HG03558 (cell line): Measurements from ENCODE around the gene GPC5.

ENCODE experiments used
- ATAC-seq: cut with Tn5 transposase; IDR thresholded peaks from one replicate; pipeline ENCODE4 v1.9.1; 2021; ENCODE audit warnings: moderate number of reproducible peaks; ENCODE audit not compliant: unreplicated experiment; ENCODE audit errors: extremely low read depth

Gene GPC5

DNA sequence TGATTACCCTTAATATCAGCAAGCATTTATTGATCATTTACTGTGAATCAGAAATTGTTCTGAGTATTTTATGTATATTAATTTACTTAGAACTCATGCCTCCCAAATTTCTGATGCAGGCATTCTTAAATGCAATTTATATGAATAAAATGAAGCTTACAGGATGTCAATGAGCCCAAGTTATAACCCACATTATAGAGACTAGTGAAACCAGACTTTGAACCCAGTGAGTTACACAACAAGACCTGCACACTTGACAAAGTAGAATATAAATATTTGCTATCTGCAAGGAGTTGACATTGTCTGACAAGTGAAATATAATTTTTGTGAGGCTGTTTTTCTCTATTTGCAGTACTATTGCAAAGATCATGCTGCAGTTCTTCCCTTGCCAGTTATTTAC is 656.0 kb downstream of the GPC5 start:
- ATAC-seq, result no peak

DNA sequence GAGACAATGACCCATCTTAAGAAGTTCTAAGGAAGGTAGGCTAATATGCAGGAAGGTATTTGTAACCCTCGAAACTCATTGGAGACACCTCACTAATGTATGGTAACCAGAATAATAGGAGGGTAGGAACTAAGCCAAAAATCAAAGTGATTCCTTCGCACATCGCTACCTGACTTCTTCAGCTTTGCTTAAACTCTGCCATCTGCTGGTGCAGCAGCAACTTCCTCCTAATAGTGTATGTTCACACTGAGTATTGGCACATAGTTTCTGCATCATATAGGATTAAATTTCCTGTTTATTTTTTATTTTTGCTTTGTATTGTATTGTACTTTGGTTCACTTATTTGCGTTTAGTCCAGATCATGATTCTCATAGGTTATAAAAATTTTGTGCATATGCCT is 676.2 kb downstream of the GPC5 start:
- no peak for ATAC-seq

GRCh38 chr13:92097337-92097903 is 699.0 kb downstream of the GPC5 start:
- ATAC-seq, result no peak

DNA sequence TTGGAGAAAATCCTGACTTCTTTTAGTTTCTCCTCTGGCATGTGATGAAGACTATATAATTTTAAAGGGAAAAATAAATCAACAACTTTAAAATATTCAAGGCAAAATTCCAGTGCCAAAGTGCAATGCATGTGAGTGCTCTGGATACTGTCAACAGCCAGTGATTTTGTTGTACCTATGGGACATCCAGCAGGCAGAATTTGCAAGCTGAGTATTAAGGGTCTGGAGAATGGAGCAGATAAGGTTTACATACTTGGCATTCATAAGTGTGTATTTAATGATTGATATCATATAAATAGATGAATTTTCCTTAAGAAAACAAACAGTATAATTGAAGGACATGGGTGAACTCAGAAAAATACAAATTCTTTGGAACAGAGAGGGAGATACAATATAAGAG is 703.4 kb downstream of the GPC5 start:
- no peak for ATAC-seq

GRCh38 chr13:92103689-92104153 is 705.3 kb downstream of the GPC5 start:
- ATAC-seq, result no peak

GRCh38 chr13:92122186-92122853 is 723.9 kb downstream of the GPC5 start:
- ATAC-seq, result no peak

DNA sequence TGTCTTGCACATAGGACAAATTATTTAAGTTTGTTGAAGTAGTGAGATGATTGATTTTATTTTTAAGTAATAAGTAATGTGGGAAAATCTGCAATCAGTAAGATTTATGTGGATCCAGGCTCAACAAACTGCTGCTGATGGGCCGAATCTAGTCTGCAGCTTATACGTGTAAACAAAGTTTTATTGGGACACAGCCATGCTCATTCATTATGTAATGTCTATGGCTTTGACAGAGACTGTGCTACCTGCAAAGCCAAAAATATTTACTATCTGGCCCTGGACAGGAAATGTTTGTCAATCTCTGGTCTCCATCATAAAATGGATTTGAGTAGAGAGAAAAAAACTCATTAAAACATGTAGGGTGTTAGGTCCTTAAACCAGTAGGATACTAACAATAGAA is 728.0 kb downstream of the GPC5 start:
- ATAC-seq, result no peak

GRCh38 chr13:92135509-92135908 is 737.1 kb downstream of the GPC5 start:
- ATAC-seq, result no peak

DNA sequence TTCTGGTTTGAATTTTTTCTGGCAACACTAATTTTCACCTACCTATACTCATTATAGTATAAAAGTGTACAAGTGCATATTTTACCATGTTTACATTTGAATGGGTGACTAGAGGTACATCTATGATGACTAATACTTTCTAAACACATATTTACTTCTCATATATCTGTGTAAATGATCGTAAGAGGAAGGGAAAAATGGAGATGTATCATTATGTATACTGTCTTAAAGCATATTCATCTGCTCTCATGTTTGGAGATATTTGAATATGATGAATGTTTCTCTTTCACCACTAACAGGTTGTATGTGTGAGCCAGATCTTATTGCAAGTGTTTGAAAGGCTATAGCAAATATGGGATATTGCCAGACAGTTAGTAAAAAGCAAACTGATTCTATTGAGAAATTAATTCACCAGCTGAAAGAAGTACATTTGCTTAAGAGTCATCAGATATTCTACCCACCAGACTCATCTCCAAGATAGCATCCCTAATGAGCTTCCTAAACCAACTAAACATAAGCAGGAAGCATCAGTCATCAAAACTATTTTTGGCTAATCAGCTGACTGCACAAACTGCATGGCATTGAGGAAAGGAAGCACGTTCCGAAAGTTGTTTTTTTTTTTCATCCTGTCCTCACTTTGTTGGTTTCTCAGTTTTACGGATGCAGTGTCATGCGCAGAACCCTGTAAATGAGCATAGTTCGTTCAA is 738.2 kb downstream of the GPC5 start:
- no peak for ATAC-seq

DNA sequence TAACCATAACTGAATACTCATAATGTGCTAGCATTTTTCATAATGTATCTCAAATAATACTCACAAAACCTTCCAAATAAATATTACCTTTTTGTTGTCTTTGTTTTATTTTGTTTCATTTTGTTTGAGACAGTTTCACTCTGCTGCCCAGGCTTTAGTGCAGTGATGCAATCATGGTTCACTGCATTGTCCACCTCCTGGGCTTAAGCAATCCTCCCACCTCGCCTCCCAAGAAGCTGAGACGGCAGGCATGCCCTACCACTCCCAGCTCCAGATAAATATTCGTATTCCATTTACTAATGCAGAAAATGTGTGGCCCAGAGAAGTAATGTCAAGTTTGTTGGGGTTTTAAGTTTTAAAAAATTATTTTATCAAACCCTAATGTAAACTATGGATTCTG is 739.1 kb downstream of the GPC5 start:
- ATAC-seq, result no peak

DNA sequence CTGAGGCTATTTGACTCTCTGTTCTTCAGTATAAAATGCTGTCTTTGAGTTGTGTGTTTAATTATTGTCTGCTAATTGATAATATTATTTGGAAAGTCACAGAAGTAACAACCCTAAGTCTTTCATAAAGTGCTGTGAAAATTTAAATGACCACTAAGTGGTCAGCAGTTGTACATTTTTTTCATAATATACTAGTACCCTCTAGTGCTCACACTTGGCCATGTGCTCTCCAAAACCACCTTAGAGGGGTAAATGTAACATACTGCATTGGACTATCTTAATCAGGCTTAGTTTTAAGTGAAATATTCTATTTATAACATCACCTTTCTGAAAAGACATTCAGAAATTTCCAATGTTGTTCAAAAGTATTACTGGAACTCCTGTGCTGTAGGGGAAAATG is 745.3 kb downstream of the GPC5 start:
- ATAC-seq, result no peak

- no peak for ATAC-seq
These were observed 752.2 kb downstream of the GPC5 start for GRCh38 chr13:92150606-92151005.

DNA sequence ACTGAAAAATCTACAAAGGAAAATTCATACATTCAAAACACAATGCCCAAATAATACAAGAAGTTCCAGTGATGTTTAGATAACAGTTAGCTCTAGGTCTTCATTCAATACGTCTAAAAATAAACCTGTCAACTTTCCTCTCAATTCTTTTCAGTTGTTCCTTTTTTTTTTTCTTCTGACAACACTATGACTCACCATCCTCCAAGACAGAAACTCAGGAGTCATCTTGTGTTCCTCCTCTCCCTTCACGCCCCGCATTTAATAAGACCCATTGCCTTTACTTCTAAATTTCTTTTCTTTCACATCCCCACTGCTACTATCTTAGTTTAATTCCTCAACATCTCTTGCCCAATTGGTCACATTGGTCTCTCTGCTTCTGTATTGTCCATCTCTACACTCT is 759.9 kb downstream of the GPC5 start:
- no peak for ATAC-seq

GRCh38 chr13:92164822-92165221 is 766.4 kb downstream of the GPC5 start:
- ATAC-seq, result no peak

GRCh38 chr13:92172191-92172590 is 773.8 kb downstream of the GPC5 start:
- no peak for ATAC-seq

- no peak for ATAC-seq
These were observed 774.8 kb downstream of the GPC5 start for GRCh38 chr13:92173254-92173653.

GRCh38 chr13:92175330-92175729 is 776.9 kb downstream of the GPC5 start:
- no peak for ATAC-seq

DNA sequence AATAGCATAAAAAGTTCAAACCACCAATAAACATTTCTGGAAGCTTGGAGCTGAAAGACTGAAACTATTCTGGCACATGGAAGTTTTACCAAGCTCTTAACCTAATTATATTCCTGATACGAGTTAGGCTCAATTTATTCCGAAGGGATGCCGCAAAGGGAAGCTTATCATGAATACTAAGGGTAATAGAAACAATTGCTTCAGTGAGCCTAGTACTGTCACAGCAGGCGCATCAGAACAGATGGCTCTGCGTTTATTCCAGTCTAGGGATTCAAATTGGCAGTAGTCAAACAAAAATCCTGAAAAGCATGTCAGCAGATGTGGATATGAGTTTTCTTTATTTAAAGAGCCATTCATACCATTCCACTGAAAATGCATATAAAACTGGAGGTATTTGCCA is 779.5 kb downstream of the GPC5 start:
- no peak for ATAC-seq

DNA sequence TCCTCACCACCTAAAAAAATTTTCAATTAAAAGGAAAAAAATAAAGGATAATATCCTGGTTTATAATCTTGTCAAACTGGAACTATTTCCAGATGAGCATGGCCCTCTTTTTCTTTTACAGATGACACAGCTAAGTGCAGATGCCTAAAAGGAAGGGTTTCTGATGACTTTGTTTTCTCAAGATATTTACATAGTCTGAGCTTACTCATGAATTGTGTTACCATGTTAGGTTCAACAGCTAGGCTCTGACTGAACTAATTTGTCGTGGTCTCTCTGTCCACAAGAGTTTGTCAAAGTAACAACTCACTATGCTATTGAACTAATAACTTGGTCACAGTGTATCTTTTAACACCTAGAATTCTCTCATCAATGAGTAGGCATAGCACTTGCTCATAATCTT is 780.8 kb downstream of the GPC5 start:
- no peak for ATAC-seq

DNA sequence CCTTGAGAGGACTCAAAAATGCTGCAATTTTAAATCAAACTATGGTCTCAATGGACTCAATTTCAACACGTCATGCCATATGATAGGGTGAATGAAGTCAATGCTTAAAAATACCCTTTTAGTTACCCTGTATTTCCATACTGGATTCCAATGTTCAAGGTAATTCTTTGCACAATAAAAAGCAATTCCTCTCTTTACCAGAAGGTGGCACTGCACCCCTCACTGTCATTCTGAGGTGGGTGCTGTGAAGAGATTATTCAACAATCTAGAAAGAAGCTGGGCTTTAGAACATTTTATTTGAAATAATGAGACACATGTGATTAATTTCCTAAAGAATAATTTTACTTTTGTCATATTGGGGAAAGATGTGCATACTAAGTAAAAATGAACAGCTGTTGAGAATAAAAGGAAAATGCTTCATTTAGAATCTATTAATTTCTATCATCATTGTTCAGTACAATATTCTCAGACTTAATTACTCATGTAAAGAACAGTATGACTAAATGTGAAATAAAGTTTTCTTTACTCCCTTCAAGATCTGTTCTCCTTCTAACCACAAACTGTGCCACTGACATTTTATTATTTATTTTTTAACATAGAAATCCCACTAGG is 789.1 kb downstream of the GPC5 start:
- ATAC-seq, result no peak

DNA sequence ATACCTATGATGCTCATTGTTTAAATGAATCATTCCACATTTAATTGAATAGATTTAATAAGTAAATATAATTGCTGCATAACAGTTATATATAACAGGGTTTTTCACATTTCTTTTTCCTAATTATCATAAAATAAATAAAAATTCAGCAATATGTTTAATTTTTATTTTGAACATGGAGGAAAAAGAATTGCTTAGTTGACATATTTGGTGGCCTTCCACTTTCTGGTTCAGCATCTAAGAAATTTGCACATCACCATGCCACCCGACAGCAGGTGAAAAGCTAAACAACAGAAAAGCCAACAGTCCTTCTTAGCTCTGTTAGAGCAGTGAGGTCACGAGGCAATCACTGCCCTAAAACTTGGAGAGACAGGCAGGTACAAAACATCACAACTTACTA is 790.2 kb downstream of the GPC5 start:
- no peak for ATAC-seq
